HG03520 (cell line): ENCODE measurements around the gene KIF1B.

Experiments used
- ATAC-seq: cut with Tn5 transposase; IDR thresholded peaks from one replicate; pipeline ENCODE4 v1.9.1; 2021; ENCODE audit warnings: mild to moderate bottlenecking, moderate library complexity; ENCODE audit not compliant: unreplicated experiment

Gene KIF1B

GRCh38 chr1:10209905-10210810, at the start of gene KIF1B:
Gene KIF1B (plus strand): TSS chr1:10210570. CDS start chr1:10232329, 21,759 bp downstream.
- ATAC-seq, result peak; percentile 97

- ATAC-seq, result no peak
Observed at GRCh38 chr1:10160907-10161490, 49.4 kb upstream of the KIF1B start.

GRCh38 chr1:10161541-10162290, 48.7 kb upstream of the KIF1B start:
- ATAC-seq, result no peak

- ATAC-seq, result no peak
Observed at GRCh38 chr1:10168912-10169514, 41.4 kb upstream of the KIF1B start.

- ATAC-seq, result no peak
Observed at GRCh38 chr1:10170239-10170574, 40.2 kb upstream of the KIF1B start.

GRCh38 chr1:10171105-10171767, 39.1 kb upstream of the KIF1B start:
- ATAC-seq, result no peak

- no peak for ATAC-seq
Observed at GRCh38 chr1:10171995-10172669, 38.2 kb upstream of the KIF1B start.

GRCh38 chr1:10173582-10173981, 36.8 kb upstream of the KIF1B start:
- no peak for ATAC-seq

- ATAC-seq, result no peak
Observed at GRCh38 chr1:10177876-10178275, 32.5 kb upstream of the KIF1B start.

- ATAC-seq, result no peak
Observed at GRCh38 chr1:10178597-10179405, 31.6 kb upstream of the KIF1B start.

GRCh38 chr1:10179406-10180091, 30.8 kb upstream of the KIF1B start:
- no peak for ATAC-seq

- no peak for ATAC-seq
Observed at GRCh38 chr1:10181154-10181553, 29.2 kb upstream of the KIF1B start.

GRCh38 chr1:10185759-10186158, 24.6 kb upstream of the KIF1B start:
- ATAC-seq, result no peak

- ATAC-seq, result no peak
Observed at GRCh38 chr1:10186331-10187025, 23.9 kb upstream of the KIF1B start.

GRCh38 chr1:10187026-10187334, 23.4 kb upstream of the KIF1B start:
- no peak for ATAC-seq

GRCh38 chr1:10188133-10188650, 22.2 kb upstream of the KIF1B start:
- ATAC-seq, result no peak

- no peak for ATAC-seq
Observed at GRCh38 chr1:10189659-10190058, 20.7 kb upstream of the KIF1B start.

- no peak for ATAC-seq
Observed at GRCh38 chr1:10192263-10192662, 18.1 kb upstream of the KIF1B start.
